T-helper 2 cell treated with Interferon-gamma antibody and Interleukin-4, amounts not matched to agents 100 ng/mL and 5 ng/mL, for 36 hours (primary cell): ENCODE results near the gene THOP1. TPM values are rescaled to one million over a fixed set of nuclear protein-coding genes. Genes with fewer than 3 reads are reported as not detected.
"Not testable (repeated sequence)": the region's sequence is repeated elsewhere in the genome, so short reads cannot be mapped to it uniquely, and the experiment has no call there.

Source experiments
- intact Hi-C: fragments of 100-400 bp; cut with micrococcal nuclease; formaldehyde crosslinking; loops from one replicate; pipeline ENCODE4 v1.15.1; 2023
- total RNA-seq: library from RNA; stranded (reverse); gene quantifications from 2 replicates; pipeline ENCODE4 v1.2.3, GENCODE V29; 2022

Gene THOP1
- total RNA-seq, 1 donor from 2014 or later = 113 TPM

DNA sequence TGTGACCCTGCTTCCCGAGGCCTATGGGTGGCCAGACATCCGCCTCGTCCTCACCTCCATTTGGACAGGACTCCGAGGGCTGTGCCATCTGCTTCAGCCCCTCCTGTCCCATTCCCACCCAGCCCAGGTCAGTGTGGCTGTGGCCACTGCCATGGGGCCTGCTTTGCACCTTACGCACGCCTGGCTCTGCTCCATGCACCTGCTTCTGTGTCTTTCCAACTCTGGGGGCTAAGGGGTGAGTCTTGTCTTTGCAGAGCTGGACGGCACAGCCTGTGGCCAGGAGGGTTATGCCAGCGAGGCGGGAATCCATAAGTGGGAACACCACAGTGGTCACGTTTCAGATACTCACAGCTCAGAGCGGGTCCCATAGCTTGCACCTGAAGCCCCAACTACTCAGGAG lies 29.1 kb downstream of the THOP1 start:
- intact Hi-C loops = no loop called here

DNA sequence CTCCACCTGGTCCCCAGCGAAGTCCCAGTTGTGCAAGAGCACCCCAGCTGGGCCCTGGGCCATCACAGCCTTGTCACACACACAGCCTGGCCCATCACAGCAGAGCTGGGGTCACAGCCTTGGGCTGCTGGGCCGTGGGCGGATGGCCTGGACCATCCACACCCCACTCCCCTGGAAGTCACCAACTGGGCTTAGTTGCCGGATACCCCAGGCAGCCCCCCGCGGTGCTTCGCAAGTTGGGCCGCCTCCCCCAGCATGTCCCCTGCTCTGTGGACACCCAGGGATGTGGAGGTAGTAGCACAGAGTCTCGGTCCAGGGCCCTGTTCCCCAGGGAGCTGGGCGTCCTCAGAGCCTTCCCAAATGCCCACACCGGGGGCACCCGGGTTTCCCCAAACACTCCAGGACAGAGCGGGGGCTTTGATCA lies 29.9 kb downstream of the THOP1 start:
- intact Hi-C loops = no loop called here

GRCh38 chr19:2815923-2816322 lies 30.6 kb downstream of the THOP1 start:
- intact Hi-C loops = no loop called here

GRCh38 chr19:2816641-2817040 lies 31.3 kb downstream of the THOP1 start:
- intact Hi-C loops = no loop called here

GRCh38 chr19:2817237-2817829 lies 32.0 kb downstream of the THOP1 start:
- intact Hi-C loops = not testable (repeated sequence)

- intact Hi-C loops = loop anchor here (1.0 kb wide), 2 partner anchors 22 to 36 kb away; partner anchors contain the start of genes SGTA and ZNF555
These were observed 34.3 kb downstream of the THOP1 start, which contains the start of gene ZNF554 for GRCh38 chr19:2819540-2820111. Gene ZNF554 (plus strand): TSS chr19:2819868. CDS start chr19:2820072, 204 bp downstream.

DNA sequence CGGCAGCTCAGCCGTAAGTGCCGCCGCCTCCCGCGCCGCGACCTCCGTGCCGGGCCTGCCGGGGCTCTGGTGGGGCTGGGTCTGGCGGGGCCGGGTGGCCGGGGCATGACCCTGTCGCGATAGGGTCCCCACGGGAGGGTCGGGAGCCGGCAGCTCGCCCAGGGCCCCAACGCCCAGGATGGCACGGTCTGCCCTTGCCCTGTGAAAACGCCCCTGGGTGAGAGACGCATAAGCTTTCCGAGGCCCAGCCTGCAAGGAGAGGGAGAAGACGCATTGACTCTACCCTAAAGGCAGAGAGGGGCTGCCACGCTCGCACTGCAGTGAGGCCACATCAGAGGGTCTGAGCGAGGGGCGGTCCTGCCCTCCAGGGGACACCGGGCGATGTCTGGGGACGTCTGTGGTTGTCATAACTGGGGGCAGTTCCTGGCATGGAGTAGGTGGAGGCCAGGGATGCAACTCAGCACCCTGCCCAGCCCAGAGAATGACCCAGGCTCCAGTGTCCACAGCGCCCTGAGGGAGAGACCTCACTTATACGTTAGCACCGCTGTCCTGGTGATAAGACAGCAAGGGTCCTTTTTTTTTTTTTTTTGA lies 34.9 kb downstream of the THOP1 start:
- intact Hi-C loops = no loop called here

DNA sequence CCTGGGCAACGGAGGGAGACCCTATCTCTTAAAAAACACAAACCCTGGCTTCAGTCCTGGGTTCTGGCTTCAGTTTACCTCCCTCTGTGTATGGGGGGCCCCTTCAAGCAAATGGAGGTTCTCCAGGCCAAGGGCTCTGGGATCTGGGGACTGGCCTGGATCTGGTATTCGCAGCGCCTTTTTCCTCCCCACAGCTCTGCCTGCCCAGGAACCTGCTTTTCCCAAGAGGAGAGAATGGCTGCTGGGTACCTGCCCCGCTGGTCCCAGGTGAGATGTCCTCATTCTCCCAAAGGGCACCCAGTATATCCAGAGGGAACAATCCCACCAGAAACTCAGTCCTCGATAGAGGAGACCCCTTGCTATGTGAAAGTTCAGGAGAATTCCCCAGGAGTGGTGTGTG lies 37.5 kb downstream of the THOP1 start:
- intact Hi-C loops = no loop called here

GRCh38 chr19:2823646-2824045 lies 38.3 kb downstream of the THOP1 start:
- intact Hi-C loops = no loop called here

DNA sequence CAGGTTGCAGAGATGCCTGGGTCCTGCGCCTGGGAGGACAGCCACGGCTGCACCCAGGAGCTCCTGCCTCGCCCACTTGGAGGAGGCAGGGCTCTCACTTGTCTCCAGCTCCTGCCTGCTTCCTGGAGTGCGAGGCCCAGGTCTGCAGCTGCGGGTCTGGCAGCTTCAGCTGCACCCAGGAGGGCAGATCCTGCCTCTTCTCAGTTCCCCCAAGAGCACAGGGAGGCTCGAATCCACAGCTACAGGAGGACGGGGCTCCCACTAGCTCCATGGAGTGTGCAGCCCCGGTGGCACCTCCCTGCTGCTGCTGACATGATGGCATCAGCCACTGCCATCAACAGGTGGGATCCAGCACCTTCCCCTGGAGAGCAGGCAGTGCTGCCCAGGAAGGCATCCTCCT lies 38.8 kb downstream of the THOP1 start:
- intact Hi-C loops = no loop called here

DNA sequence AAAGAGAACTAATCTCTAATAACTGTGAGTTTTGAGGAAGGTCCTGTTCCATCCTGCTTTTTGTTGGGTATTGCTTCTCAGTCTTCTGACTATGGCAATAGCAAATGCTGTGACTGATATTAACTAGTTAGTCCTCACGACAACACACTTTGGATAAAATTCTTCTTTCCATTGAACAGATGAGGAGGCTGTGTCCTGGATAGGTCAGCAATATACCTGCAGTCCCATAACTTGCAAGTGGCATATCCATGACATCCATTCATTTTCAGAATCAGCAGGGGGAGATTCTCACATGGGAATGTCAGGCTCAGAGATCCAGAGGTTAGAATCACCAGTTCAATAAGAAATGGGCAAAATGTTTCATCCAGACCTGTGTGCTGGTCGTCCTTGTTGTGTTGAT lies 41.7 kb downstream of the THOP1 start:
- intact Hi-C loops = no loop called here

DNA sequence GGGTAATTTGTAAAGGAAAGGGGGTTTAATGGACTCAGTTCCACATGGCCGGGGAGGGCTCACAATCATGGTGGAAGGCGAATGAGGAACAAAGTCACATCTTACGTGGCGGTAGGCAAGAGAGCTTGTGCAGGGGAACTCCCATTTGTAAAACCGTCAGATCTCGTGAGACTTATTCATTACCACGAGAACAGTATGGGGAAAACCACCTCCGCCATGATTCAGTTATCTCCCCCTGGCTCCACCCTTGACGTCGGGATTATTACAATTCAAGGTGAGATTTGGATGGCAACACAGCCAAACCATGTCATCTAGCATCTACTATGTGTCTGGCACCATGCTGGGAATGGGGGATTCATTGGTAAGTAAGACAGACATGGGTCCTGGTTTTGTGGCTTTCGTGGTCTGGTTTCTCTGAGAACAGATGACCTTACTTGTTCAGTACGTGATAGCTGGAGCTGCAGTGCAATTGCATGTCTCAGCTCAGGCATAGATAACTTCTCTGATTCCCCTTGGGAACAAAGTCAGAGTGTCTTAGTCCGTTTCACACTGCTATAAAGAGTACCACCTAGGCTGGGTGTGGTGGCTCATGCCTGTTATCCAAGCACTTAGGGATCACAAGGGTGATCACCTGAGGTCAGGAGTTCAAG lies 42.7 kb downstream of the THOP1 start:
- intact Hi-C loops = no loop called here

DNA sequence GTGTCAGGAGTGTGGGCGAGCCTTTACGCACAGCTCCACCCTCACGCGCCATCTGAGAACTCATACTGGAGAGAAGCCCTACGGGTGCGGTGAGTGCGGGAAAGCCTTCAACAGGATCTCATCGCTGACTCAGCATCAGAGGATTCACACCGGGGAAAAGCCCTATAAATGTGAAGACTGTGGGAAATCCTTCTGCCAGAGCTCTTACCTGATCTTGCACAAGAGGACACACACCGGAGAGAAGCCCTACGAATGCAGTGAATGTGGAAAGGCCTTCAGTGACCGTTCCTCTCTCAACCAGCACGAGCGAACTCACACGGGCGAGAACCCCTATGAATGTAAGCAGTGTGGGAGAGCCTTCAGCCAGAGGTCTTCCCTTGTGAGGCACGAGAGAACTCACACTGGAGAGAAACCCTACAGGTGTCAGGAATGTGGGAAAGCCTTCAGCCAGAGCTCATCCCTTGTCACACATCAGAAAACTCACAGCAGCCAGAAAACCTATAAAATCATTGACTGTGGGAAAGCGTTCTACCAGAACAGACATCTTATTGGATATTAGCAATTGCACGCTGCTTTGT lies 49.1 kb downstream of the THOP1 start:
- intact Hi-C loops = no loop called here

DNA sequence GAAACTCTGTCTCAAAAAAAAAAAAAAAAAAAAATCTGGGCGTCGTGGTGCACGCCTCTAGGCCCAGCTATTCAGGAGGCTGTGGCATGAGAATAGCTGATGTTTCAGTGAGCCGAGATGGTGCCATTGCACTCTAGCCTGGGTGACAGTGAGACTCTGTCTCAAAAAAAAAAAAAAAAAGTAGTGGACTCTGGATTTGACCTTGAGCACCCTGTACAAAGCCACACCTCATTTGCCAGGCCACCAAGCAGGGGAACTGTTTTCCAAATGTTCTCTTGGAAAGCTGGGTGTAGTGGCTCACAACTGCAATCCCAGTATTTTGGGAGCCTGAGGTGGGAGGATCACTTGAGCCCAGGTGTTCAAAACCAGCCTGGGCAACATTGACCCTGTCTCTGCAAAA lies 52.1 kb downstream of the THOP1 start:
- intact Hi-C loops = no loop called here

- intact Hi-C loops = loop anchor here (1.0 kb wide), 1 partner anchor 22 kb away; the partner anchor contains the start of gene ZNF554
These were observed 55.8 kb downstream of the THOP1 start, which contains the start of gene ZNF555 for GRCh38 chr19:2840794-2841791. Gene ZNF555 (plus strand): TSS chr19:2841475. CDS start chr19:2841573, 98 bp downstream.

DNA sequence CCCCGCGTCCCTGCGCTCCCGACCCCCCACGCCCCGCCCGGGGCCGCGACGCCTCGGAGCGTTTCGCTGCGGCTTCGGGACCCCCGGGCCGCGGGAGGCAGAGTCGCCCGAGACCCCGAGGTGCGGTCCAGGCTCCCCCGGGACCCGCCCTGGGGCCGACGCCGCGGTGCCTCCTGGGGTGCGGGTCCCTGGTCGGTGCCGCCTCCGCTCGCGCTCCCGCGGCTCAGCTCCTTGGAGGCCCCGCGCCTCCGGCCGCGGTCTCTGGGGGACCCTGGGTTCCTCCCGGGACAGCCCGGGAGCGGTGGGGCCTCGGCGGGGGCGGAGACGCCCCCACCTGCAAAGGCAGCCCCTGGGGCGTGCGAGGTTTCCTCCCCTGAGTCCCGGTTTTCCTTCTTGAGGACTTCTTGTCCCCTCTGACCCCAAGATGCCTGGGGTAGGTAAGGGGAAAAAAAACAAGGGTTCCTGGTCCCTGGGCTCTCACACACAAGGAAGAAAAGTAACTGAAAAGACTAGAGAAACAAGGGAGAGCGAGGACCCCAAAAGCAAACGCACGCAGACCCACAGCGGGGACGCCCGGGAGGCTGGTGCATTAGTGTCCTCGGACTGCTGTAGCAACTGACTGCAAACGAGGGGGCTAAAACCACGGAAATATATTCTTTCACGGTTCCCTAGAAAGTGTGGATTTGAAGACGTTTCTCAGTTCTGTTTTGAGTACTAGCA lies 56.7 kb downstream of the THOP1 start:
- intact Hi-C loops = loop anchor here (1.0 kb wide), 1 partner anchor 23 kb away; the partner anchor contains the start of gene ZNF554

DNA sequence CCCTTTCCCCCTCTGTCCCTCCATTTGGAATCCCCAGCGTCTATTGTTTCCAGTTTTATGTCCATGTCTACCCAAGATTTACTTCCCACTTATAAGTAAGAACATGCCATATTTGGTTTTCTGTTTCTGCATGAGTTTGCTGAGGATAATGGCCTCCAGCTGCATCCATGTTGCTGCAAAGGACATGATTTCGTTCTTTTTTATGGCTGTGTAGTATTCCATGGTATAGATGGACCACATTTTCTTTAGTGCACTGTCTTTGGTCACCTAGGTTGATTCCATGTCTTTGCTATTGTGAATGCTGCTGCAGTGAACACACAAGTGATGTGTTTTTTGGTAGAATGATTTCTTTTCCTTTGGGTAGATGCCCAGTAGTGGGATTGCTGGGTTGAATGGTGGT lies 59.8 kb downstream of the THOP1 start:
- intact Hi-C loops = no loop called here

- intact Hi-C loops = no loop called here
These were observed 61.0 kb downstream of the THOP1 start for GRCh38 chr19:2846180-2846894.

DNA sequence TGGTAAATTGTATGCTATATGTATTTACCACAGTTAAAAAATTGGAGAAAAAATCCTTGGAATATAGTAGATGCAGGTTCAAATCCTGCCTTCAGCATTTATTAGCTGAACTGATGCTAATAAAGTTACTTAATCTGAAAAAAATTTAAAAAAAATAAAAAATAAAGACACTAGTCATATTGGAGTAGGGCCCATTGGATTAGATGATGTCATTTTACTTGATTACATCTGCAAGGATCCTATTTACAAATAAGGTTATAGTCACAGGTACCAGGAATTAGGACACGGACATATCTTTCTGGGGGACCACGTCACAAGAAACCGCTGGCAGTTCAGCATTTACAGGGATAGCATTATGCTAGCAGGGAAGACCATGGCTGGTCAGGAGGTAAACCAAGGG lies 62.2 kb downstream of the THOP1 start:
- intact Hi-C loops = no loop called here
